ENCODE measurements around the gene REEP3.

The REEP3 gene

DNA sequence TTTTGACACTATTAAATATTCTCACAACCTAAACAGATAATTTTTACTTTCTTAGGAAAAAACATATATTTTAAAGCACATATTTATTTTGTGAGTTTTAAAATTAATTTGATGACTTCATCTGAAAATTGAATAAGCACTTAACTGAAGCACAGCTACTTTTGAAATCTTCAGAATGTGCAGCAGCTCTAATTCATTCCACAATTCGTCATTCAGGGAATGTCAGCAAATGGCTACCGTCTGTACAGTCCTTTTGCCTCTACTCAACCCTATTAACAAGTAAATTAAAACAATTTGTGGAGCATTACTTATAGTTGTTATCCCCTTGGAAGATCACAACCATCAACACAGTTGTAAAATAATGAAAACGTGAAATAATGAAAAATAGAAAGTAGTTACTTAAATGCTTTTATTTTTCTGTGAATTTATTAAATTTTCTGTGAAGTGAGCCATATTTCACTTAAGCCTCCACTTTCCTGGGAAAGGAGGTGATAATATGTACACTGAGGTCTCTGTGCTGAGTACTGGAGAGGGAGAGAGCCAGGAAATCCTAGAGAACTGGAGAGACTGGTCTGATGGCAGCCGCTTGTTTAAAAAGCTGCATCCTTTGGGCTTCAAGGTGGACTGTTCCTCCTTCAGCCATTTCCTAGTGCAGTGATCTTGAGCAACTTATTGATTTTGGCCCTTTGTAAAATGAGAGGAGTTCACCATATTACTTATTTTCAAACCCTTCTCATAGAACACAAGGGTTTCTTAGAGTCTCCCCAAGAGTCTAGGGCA, 70.6 kb downstream of the REEP3 start:
- DNase-seq = no peak

DNA sequence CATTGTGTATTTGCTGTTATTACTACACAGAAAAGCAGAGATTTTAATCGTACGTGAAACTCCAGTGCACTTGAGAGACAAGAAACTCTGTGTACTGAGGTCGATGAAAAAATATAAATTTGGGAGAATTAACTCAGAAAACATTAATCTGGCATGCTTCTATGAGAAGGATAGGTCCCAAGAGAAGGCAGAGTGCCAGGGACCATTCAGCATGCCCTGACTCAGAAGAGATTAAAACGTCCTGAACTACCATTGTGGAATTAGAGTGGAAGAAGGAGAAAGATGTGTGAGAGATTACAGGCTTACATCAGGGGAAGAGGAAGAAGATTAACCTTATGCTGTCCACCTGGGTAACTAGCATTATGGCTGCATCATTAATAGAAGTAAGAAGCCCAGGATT, 72.4 kb downstream of the REEP3 start:
- no peak for DNase-seq

DNA sequence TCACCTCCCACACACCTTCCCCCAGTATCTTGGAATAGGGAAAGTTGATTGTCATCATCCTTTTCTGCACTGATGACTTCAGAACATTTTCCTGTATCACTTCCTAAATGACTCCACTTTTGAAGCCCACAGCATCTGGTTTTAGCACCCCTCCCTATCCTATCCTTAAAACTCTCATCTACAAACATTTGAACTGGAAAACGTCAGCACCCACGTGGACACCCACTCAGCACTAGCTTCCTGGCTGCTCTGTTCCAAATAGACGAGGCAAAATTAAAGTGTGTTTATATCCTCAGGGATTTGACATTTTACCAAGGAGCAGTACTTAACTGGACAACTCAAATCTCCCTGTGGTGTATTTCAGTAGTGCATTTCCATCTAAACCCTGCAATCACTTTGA, 73.9 kb downstream of the REEP3 start:
- no peak for DNase-seq

DNA sequence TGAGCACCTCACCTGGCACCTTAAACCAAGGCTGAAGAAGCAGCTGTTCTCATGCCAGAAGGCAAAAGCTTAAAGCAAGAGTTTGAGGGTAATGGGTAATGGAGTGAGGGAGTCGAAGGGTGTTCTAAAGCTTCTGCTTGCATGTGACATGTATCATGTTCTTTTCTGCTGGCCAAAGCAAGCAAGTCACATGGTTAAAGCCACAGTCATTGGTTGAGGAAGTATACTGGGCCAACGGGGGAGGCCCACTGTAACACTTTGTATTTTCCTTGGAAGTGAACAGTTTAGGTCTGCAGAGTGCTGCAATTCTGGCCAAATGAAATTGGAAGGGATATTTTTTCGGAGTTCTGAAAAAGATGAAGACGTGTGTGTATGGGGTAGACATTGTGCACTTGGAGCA, 75.7 kb downstream of the REEP3 start:
- DNase-seq = no peak

DNA sequence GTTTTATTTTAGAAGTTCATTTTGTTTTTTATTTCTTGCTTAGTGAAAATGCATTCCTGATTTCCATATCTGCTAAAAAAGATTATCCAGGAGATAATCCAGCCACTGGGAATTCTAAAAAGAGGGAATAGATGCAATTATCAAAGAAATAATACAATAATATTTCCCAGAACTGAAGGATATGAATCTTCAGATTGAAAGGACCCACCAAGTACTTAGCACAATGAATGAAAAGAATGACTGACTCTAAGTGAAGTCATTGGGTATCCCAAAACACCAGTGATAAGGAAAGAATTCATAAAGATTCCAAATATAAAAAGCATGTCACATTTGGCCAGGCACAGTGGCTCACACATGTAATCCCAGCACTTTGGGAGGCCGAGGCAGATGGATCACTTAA, 79.3 kb downstream of the REEP3 start:
- DNase-seq = no peak

DNA sequence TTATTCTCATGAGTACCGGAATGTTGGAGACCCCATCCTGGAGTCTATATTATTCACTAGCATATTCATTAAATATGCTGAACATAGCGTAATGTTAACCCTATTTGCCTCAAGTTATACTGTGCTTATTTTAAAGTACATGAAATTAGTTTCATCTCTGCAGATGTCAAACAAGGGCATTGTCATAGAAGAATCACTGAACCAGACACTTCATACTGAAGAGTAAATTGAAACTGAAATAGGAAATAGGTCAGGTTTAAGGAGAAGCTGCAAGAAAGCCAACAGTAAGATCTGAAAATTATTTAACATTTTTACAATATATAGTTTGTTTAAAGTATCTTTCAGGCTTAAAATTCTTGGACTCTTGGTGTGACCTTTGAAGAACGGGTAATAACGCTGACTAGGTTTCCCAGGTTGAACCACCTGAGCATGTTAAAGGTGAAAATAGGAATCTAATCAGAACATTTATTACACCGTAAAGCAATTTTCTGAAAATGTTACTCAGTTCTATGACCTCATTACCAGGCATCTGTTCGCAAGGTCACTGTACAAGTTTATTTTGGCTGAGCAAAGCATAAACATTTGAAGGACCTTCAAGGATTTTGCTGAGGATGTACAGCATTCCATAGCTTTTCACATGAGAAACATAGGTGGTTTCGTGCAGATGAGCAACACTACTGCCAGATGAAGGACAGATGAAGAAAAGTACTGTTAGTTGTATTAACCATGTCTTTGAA, 82.7 kb downstream of the REEP3 start:
- no peak for DNase-seq

DNA sequence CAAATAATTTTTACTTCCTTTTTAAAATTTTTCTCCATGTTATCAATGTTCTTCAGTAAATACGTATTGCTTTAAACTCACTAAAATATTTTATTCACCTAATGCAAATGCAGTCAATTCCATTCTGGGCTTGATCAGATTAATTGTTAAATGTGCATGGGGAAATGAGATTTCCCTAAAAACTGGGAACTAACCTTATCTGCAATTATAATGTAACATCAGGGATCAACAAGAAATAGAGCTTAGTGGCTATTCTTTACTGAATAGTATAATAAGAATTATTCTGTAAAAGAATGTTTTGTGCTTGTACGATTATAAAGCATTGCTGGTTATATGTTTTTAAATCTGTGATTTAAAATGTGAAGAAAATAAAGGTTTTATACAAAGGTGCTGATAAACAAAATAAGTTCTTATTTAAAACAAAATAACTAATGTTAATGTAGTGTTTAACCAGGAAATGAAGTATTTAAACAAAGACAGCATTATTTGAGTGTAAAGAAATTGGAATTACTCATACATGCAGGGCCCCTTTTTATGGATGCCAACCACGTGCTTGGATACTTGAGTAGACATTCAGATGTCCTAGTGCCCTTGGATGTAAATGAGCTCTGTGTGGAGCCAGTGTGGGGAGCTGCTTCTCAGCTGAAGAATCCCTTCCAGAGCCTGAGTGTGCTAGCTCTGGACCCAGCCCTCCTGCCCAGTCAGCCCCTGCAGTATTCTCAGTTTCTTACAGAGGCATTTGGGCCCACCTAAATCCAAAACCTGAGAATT, 84.2 kb downstream of the REEP3 start:
- DNase-seq = no peak

DNA sequence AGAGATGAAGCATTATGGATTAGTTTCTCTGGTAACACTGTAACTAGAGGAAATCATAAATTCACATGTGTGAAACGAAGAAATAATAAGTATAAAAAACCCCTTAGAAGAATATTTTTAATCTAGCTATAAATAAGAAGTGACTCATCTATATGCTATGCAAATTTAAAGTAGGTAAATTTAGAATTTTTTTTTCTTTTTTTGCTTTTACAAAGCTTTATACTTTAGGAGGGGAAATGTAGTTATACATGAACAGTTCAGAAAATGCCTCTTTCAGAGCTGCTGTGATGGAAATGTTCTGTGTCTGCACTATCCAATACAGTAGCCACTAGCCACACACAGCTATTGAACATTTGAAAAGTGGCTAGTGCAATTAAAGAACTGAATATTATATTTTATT, 87.3 kb downstream of the REEP3 start:
- no peak for DNase-seq

DNA sequence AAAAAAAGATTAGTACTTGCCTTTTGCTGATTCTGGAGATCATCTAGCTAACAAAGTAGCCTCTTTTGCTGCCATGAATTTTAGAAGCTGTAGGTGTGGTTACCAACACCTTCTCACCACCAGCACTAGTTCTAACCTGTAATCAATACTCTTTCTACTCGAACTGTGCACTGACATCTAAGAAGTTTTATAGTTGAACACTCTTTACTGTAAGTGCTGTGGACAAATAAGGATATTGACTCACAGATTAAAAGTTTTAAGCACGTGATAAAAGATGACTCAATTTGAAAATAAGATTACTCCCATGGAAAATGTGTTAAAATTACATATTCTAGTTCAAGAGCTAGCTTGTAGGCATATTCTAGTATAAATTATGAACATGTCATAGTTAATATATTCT, 89.9 kb downstream of the REEP3 start:
- DNase-seq = no peak

DNA sequence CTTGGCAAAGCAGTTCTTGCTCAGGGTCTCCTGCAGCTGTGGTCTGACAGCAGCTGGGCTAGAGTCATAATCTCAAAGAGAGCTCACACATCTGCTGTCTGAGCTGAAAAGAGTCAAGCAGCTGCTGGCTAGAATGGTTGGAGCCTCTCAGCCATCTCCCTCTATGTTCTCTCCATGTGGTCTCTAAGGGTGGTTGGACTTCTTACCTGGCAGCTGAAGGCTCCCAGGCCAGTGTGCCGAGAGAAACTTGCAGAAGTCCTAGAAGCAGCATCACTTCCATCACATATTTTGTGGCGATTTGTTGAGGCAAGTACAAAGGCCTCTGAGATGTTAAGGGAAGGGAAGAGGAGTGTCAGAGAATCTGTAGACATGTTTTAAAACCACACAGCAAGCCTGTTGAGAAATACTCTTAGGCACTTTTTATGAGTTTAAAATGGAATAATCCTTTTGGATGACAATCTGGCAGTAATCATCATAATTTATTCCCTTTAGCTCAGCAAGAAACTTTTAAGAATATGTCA, 93.2 kb downstream of the REEP3 start:
- DNase-seq = no peak

DNA sequence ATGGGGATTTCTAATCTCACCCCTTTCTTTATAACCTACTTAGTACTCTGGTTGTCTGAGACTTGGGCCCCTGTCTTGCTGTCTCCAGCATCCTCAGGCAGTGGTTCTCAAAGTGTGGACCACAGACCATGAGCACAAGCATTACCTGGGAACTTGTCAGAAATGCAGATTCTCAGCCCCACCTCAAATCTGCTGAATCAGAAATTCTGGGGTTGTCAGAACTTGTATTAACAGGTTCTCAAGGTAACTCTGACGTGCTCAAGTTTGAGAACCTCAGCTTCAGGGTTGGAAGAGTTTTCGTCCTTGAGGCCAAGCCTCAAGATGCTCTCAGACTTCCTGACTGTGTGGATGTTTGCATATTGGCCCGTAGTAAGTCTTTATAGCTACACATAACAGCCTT, 97.4 kb downstream of the REEP3 start:
- DNase-seq = no peak

DNA sequence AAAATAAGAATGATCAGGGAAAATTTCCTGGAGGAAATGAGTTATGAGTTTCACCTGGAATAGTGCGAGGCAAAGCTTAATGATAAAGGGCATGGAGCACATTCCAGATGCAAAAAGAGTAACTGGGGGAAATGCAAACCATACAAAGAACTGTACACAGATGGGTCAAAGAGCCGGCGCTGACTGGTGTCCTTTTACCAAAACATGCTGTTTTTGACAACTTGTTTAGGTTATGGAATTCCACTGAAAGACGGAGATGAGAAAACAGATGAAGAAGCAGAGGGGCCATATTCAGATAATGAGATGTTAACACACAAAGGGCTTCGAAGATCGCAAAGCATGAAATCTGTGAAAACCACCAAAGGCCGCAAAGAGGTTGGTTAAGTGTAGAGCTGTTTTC, 98.2 kb downstream of the REEP3 start:
- no peak for DNase-seq

DNA sequence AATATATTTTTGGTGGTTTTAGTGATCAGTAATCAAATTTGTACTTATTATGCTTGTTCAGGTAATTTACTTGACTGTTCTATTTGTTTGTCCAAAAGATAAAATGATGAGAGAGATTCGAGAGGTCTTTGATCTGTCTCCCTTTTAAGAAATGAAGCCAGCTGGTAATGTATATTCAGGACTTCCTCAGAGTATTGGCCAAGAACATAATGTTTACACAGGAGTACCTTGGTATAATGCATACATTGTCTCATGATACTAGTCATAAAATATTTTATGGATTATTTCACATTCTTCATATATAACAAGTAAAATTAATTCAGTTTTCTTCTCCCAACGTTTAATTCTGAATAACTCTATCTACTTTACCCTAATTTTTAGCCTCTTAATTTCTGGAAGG, 100.9 kb downstream of the REEP3 start:
- DNase-seq = no peak

DNA sequence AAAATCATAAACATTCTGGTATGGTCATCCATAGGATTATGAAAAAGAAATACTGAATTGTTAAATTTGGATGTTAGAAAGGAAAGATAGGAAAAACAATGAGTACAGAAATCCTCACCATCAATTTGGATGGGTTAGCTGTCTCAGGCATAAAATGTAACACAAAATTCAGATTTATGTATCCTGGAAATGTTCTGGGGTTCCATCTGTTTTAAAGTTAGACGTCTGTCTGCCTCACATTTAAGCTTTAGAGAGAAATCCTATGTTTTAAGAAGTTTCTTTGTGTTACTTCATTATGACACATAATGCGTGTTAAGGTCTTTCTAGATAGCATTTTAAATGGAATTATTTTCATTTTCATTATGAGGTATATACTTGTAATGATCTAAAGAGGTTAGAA, 103.5 kb downstream of the REEP3 start:
- no peak for DNase-seq

DNA sequence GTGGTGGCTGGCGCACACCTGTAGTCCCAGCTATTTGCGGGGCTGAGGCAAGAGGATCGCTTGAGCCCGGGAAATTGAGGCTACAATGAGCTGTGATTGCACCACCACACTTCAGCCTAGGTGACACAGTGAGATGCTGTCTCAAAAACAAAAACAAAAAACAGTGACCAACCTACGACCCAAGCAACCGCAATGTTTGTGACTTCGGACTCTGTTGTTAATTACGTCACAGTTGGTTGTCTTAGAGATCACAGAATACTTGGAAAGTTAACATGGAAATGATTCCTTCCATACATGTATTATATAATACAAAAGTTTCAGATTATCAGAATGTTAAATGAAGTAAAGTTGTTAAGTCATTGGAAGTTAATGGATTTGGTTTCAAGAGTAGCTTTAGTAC, 106.2 kb downstream of the REEP3 start:
- no peak for DNase-seq

DNA sequence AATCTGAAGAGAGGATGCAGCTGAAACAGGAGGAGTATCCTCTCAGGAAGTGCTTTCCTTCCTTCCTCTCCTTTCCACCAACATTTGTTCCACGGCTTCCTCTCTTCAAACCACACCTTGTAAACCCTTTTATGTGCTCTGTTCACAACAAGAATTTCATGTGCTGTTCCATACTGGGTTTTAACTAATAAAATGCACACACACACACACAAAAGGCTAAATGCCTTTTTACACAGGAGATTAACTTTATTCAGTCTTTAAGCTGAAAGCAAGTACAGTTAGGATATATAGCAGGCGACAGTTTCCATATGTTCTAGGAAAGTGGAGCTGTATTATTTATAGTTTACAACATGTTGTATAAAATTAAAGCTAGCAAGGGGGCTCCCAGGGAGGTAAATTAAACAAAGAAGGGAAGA, 106.7 kb downstream of the REEP3 start:
- DNase-seq = no peak

DNA sequence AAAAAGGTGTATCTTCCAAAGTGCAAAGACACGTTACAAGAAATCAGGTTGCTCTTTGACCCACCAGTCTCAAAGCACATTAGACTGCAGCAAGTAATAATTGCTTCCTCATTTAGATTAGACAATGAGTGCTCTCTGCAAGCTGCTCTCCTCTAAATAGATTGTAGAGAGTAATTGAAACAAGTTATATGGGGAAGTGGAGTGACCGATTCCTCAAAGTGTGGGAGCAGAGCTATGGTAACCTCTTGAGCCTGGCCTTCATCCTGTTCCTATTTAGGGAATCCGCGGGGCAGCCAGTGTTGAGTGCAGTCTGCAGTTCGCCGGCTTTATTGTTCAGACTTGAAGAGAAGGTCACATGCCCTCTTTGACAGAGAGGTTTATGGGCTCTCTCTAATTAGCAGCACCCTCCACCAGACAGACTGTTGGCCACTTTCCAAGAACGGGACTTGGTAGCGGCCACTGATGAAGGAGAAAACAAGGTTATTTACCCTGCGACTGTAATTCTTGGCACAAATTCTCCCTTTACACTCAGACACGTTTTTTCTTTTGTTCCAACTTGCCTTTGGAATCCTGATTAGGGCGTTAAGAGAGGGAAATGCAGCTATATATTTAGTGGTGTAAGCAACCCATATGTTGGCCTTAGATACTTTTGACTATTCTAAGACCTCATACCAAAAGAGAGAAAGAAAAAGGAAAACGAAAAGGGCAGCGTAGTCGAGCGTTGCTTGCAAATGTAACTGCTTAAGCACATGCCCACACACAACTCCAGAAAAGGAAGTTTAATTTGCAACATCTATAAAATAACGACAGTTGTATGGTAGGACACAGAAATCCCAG, 107.5 kb downstream of the REEP3 start:
- DNase-seq = no peak

DNA sequence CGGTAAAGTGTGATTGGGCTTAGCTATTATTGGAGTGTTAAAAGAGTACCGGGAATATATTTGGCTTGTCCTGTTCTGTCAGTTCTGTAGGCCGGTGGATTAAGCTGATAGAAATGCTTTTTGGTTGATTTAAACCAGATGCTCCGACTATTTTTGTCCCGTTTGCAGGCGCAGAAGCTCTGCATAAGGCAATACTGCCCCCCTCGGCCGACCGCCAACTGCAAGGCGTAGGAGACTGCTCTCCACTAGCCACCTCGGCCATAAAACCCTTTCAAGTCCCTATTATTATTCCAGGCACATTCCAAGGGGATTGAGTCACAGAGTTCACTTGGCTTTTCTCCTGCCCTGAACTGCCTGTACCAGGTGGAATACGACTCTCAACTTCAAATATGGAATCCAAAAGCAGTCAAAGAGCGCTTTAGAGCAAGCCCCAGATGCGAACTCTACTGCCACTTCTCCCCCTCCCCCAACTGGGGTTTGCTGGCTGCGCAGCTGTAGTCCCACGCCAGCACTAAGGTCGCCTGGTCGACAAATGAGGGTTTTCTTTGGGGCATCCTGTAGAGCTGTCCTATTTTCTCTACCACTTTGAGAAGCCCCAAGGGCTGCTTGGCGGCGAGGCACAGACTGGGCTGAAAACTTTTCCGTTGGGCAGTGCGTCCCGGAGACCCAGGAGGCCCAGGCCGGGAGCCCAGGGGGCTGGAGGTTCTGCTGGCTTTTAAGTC, 108.3 kb downstream of the REEP3 start:
- DNase-seq = no peak

DNA sequence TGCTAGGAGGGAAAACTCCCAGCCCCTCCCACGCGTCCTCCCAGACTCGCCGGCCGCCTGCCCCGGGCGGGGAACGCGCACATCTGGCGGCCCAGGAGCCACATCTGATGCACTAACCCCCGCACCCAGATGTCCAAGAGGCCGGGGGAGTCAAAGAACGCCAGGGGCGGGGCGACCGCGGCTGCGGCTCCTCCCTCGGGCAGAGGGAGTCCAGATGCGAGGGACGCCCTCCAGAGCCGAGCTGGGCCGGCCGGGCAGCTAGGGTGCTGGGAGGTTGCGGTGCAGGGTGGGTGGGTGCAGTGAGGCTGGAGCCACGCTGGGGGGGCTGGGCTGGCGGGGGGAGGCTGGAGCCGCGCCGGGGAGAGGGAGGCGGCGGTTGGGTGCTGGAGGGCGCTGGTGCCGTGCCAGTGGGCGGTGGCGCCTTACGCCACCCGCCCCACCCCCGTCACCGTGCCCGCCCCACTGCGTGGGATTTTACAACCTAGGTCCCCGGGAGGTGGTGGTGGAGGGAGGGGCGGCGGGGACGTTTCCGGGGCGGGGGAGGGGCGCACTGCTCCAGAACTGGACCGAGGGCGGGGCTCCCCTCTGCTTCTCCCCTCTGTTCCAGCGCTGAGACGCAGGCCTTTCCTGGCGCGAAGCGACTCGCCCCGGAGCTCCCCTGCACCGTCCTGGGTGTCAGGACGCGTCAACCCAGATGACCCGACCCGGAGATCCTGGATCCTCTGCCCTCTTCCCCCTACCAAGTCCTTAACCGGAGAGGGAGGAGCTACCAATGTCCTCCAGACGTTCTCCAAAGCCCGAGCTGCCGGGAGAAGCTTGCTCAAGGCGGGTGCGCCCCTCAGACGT, 109.1 kb downstream of the REEP3 start:
- DNase-seq = no peak

DNA sequence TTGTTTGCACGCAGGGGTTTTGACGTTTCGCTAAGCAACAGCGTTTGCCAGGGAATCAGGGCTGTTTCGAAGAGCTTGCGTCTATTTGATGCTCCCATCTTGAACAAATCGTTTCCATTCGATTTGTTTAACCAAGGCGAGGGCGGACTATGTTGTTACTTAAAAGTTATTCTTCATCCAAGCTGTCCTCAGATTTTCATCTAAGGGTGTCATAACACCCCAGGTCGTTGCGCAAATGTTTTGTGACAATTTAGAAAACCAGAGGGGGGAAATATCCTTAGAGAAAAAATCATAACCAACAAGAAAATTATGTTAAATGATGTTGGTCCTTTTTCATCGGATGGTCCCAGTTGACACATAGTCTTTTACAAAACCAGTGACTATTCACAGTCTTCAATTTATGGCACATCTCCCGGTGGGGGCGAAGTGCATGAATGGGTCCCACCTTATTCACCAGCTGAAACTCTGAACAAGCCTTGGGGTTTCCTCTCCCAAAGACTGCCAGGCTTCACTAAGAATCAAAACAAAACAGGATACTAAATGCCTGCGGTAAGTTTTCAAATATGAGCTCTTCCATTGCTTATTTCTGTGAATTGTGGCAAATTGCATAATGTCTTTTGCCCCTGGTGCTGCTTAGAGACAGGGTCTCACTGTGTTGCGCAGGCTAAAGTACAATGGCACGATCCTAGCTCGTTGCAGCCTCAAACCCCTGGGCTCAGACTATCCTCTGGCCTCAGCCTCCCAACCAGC, 109.9 kb downstream of the REEP3 start:
- DNase-seq = no peak
